ENCODE measurements around the gene GSTM4. TPM values are rescaled to one million over a fixed set of nuclear protein-coding genes. Genes with fewer than 3 reads are reported as not detected.

GSTM4 gene
- total RNA-seq, 1 experiment from 2014 or later = 38.8 TPM

GRCh38 chr1:109641078-109641740, 14.7 kb upstream of the GSTM4 start:
- no TSS peak for BruUV-seq (replicated peaks)
- H3K9me2 ChIP-seq (ENCODE audit: insufficient read depth) = no peaks in the 10 kb centered on the region
- H3K36me3 ChIP-seq (ENCODE audit: low read depth) = no peaks in the 10 kb centered on the region
- no peaks in the 10 kb centered on the region for H3K79me2 ChIP-seq (ENCODE audit: low read depth)
- no peak overlapping the region for H3K27ac ChIP-seq
- H3K4me3 ChIP-seq = no peak overlapping the region
- H3K27me3 ChIP-seq (ENCODE audit: insufficient read depth, low read depth) = no peaks in the 10 kb centered on the region
- no peak for DNase-seq
- intact Hi-C loops (cut with micrococcal nuclease; ENCODE audit: unreplicated experiment) = loop anchor here (5.0 kb wide), 1 partner anchor 371 kb away; no protein-coding TSS in a partner anchor
- no peaks in the 10 kb centered on the region for H4K20me1 ChIP-seq (ENCODE audit: insufficient read depth)
- no peaks in the 10 kb centered on the region for H3K9me3 ChIP-seq (ENCODE audit: insufficient read depth, low read depth)
- no peak overlapping the region for H3K4me2 ChIP-seq
- TF ChIP-seq EZH2 (IDR thresholded peaks at IDR 0.05; ENCODE audit: low read depth) (no peak), CTCF (conservative IDR thresholded peaks at IDR 0.05) (no peak)
- H3K4me1 ChIP-seq (replicated peaks; ENCODE audit: insufficient read depth) = peaks cover 19% of the 10 kb centered on the region
- H2AFZ ChIP-seq = no peak overlapping the region
- ChIA-PET CTCF (interaction anchor here (0.6 to 3.9 kb wide), 8 partner anchors 10 to 343 kb away, joined by 3 to 48 read pairs (median 20); partner anchors contain the start of genes AHCYL1 and GNAI3), POLR2A (ENCODE audit: unreplicated experiment) (no interaction called here)
- peaks cover under 1% of the 10 kb centered on the region; the same call in 1 of the 2 replicates for H3F3A ChIP-seq (ENCODE audit: insufficient read depth, low read depth)

GRCh38 chr1:109641861-109642260, 14.0 kb upstream of the GSTM4 start:
- Histone ChIP-seq H4K20me1 (ENCODE audit: insufficient read depth) (no peaks in the 10 kb centered on the region), H3K27me3 (ENCODE audit: insufficient read depth, low read depth) (no peaks in the 10 kb centered on the region), H3K9me3 (ENCODE audit: insufficient read depth, low read depth) (no peaks in the 10 kb centered on the region), H3K4me3 (no peak overlapping the region), H3K79me2 (ENCODE audit: low read depth) (no peaks in the 10 kb centered on the region), H3K27ac (no peak overlapping the region), H3K9me2 (ENCODE audit: insufficient read depth) (no peaks in the 10 kb centered on the region), H3K4me2 (no peak overlapping the region), H3K36me3 (ENCODE audit: low read depth) (no peaks in the 10 kb centered on the region), H3K4me1 (replicated peaks; ENCODE audit: insufficient read depth) (peaks cover 12% of the 10 kb centered on the region), H2AFZ (no peak overlapping the region), H3F3A (ENCODE audit: insufficient read depth, low read depth) (no peaks in the 10 kb centered on the region)
- ChIA-PET CTCF (interaction anchor here (0.9 to 3.9 kb wide), 3 partner anchors 28 to 132 kb away, joined by 3 to 48 read pairs (median 22); no protein-coding TSS in a partner anchor), POLR2A (ENCODE audit: unreplicated experiment) (no interaction called here)
- TF ChIP-seq EZH2 (IDR thresholded peaks at IDR 0.05; ENCODE audit: low read depth) (no peak), CTCF (conservative IDR thresholded peaks at IDR 0.05) (no peak)
- DNase-seq = no peak
- intact Hi-C loops (cut with micrococcal nuclease; ENCODE audit: unreplicated experiment) = loop anchor here (2.0 to 5.0 kb wide), 4 partner anchors 95 to 370 kb away; partner anchors contain the start of gene AHCYL1
- BruUV-seq (replicated peaks) = no TSS peak

- intact Hi-C loops (cut with micrococcal nuclease; ENCODE audit: unreplicated experiment) = loop anchor here (2.0 to 5.0 kb wide), 4 partner anchors 96 to 370 kb away; partner anchors contain the start of gene AHCYL1
- no peak overlapping the region for H2AFZ ChIP-seq
- no peak for TF ChIP-seq EZH2 (IDR thresholded peaks at IDR 0.05; ENCODE audit: low read depth)
- TF ChIP-seq CTCF (conservative IDR thresholded peaks at IDR 0.05) = no peak
These were observed 13.3 kb upstream of the GSTM4 start for GRCh38 chr1:109642626-109643025.

More at GRCh38 chr1:109642626-109643025, 13.3 kb upstream of the GSTM4 start:
- no peaks in the 10 kb centered on the region for H3K9me2 ChIP-seq (ENCODE audit: insufficient read depth)
- no peaks in the 10 kb centered on the region for H3F3A ChIP-seq (ENCODE audit: insufficient read depth, low read depth)
- H3K9me3 ChIP-seq (ENCODE audit: insufficient read depth, low read depth) = no peaks in the 10 kb centered on the region
- peak overlapping the region; percentile 76; the same call in 1 of the 2 replicates for H3K4me2 ChIP-seq
- H3K4me1 ChIP-seq (replicated peaks; ENCODE audit: insufficient read depth) = peaks cover 10% of the 10 kb centered on the region
- H3K79me2 ChIP-seq (ENCODE audit: low read depth) = no peaks in the 10 kb centered on the region
- H3K27me3 ChIP-seq (ENCODE audit: insufficient read depth, low read depth) = no peaks in the 10 kb centered on the region
- no TSS peak for BruUV-seq (replicated peaks)
- ChIA-PET POLR2A (ENCODE audit: unreplicated experiment) (interaction anchor here (0.5 kb wide), 1 partner anchor 140 kb away, joined by 3 read pairs; no protein-coding TSS in a partner anchor), CTCF (interaction anchor here (0.7 to 1.0 kb wide), 2 partner anchors 99 to 132 kb away, joined by 3 to 6 read pairs; no protein-coding TSS in a partner anchor)
- no peaks in the 10 kb centered on the region for H4K20me1 ChIP-seq (ENCODE audit: insufficient read depth)
- H3K27ac ChIP-seq = no peak overlapping the region
- no peak overlapping the region for H3K4me3 ChIP-seq
- no peaks in the 10 kb centered on the region for H3K36me3 ChIP-seq (ENCODE audit: low read depth)
- no peak for DNase-seq

Measured in PC-9 (cell line).